ENCODE measurements around the gene IFITM10.

The IFITM10 gene

GRCh38 chr11:1739576-1739975 is 10.8 kb downstream of the IFITM10 start:
- H3K4me3 Mint-ChIP-seq, result no peak overlapping the region
- H3K4me1 Mint-ChIP-seq, result no peaks in the 10 kb centered on the region
- TF ChIP-seq CTCF (IDR thresholded peaks at IDR 0.05; ENCODE audit: unreplicated experiment in 3 of 3), result no peak
- H3K9me3 Mint-ChIP-seq, result peaks cover 36% of the 10 kb centered on the region
- H3K36me3 Mint-ChIP-seq (ENCODE audit: low read depth), result no peaks in the 10 kb centered on the region
- peaks cover 19% of the 10 kb centered on the region for H3K27me3 Mint-ChIP-seq (ENCODE audit: low read depth)
- no peak overlapping the region for H3K27ac Mint-ChIP-seq

- TF ChIP-seq CTCF (IDR thresholded peaks at IDR 0.05; ENCODE audit: unreplicated experiment in 3 of 3), result no peak
- Mint-ChIP-seq H3K9me3 (peaks cover 36% of the 10 kb centered on the region), H3K27me3 (ENCODE audit: low read depth) (peaks cover 19% of the 10 kb centered on the region), H3K4me3 (no peak overlapping the region), H3K36me3 (ENCODE audit: low read depth) (no peaks in the 10 kb centered on the region), H3K4me1 (no peaks in the 10 kb centered on the region), H3K27ac (peak overlapping the region in 1 of 3 experiments; percentile 13)
These were observed 12.0 kb downstream of the IFITM10 start for GRCh38 chr11:1738380-1738779.

GRCh38 chr11:1737080-1737757 is 13.2 kb downstream of the IFITM10 start:
- no peaks in the 10 kb centered on the region for H3K4me1 Mint-ChIP-seq
- no peak overlapping the region for H3K4me3 Mint-ChIP-seq
- no peak for TF ChIP-seq CTCF (IDR thresholded peaks at IDR 0.05; ENCODE audit: unreplicated experiment in 3 of 3)
- peaks cover 25% of the 10 kb centered on the region for H3K27me3 Mint-ChIP-seq (ENCODE audit: low read depth)
- H3K27ac Mint-ChIP-seq, result no peak overlapping the region
- peaks cover 36% of the 10 kb centered on the region for H3K9me3 Mint-ChIP-seq
- no peaks in the 10 kb centered on the region for H3K36me3 Mint-ChIP-seq (ENCODE audit: low read depth)

GRCh38 chr11:1736447-1736992 is 13.9 kb downstream of the IFITM10 start:
- no peak for TF ChIP-seq CTCF (IDR thresholded peaks at IDR 0.05; ENCODE audit: unreplicated experiment in 3 of 3)
- Mint-ChIP-seq H3K36me3 (ENCODE audit: low read depth) (peaks cover 2% of the 10 kb centered on the region), H3K4me3 (no peak overlapping the region), H3K27me3 (ENCODE audit: low read depth) (peaks cover 32% of the 10 kb centered on the region), H3K4me1 (no peaks in the 10 kb centered on the region), H3K9me3 (peaks cover 36% of the 10 kb centered on the region), H3K27ac (no peak overlapping the region)

- Mint-ChIP-seq H3K4me1 (peaks cover under 1% of the 10 kb centered on the region), H3K27me3 (ENCODE audit: low read depth) (peaks cover 41% of the 10 kb centered on the region), H3K36me3 (ENCODE audit: low read depth) (peaks cover 7% of the 10 kb centered on the region), H3K27ac (no peak overlapping the region), H3K4me3 (no peak overlapping the region), H3K9me3 (peaks cover 36% of the 10 kb centered on the region)
- TF ChIP-seq CTCF (IDR thresholded peaks at IDR 0.05; ENCODE audit: unreplicated experiment in 3 of 3), result no peak
These were observed 15.1 kb downstream of the IFITM10 start for GRCh38 chr11:1735271-1735670.

- Mint-ChIP-seq H3K27me3 (ENCODE audit: low read depth) (peaks cover 41% of the 10 kb centered on the region), H3K4me3 (no peak overlapping the region), H3K4me1 (peaks cover 5% of the 10 kb centered on the region), H3K36me3 (ENCODE audit: low read depth) (peaks cover 7% of the 10 kb centered on the region), H3K9me3 (peaks cover 35% of the 10 kb centered on the region), H3K27ac (no peak overlapping the region)
- TF ChIP-seq CTCF (IDR thresholded peaks at IDR 0.05; ENCODE audit: unreplicated experiment in 3 of 3), result no peak
These were observed 15.7 kb downstream of the IFITM10 start for GRCh38 chr11:1734641-1735081.
